Measurements from ENCODE around the gene TRMT61A.

TRMT61A gene

DNA sequence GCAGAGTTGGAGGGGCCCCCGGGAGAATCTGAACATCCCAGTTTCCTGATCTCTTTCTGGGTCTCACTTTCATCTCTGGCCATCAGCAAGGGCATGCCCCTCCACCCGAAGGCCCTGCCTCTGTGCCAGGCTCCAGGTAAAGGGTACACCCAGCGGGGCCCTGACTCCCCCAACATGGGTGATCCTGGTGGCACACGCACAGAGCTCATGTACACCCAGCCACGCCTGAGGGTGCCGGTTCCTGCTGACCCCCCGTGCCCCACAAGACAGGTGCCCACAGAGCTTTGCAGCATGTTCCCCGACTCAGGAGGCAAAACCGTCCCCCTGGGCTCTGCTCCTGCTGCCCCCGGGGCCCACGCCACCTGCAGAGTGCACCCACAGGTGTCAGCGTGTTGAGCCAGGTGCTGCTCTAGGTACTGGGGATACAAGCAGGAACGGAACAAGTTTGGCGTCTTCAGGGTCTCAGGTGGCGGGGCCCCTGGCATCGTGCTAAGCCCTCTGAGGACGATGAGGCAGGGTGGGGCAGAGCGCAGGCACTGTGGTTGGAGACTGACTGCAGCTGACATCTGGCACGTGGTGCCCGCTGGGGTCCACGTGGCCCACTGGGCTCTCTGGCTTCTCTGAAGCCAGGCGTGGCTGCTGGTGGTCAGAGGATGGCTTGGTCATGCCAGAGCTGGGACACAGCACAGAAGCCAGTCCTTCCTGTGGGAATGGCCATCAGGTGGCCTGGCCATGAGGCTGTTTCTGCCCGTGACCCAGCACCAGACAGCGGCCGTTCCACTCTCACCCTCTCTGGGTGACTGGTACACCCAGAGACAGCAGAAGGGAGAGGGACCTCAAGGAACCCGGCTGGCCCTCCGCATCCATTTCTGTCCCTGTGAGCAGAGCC, 19.7 kb downstream of the TRMT61A start:
- DNase-seq = peak; percentile 27

GRCh38 chr14:103549361-103550311, 20.6 kb downstream of the TRMT61A start:
- peak; percentile 39 for DNase-seq

GRCh38 chr14:103550451-103551337, 21.7 kb downstream of the TRMT61A start:
- peak; percentile 48 for DNase-seq

GRCh38 chr14:103551338-103551762, 22.4 kb downstream of the TRMT61A start:
- DNase-seq = peak; percentile 85

DNA sequence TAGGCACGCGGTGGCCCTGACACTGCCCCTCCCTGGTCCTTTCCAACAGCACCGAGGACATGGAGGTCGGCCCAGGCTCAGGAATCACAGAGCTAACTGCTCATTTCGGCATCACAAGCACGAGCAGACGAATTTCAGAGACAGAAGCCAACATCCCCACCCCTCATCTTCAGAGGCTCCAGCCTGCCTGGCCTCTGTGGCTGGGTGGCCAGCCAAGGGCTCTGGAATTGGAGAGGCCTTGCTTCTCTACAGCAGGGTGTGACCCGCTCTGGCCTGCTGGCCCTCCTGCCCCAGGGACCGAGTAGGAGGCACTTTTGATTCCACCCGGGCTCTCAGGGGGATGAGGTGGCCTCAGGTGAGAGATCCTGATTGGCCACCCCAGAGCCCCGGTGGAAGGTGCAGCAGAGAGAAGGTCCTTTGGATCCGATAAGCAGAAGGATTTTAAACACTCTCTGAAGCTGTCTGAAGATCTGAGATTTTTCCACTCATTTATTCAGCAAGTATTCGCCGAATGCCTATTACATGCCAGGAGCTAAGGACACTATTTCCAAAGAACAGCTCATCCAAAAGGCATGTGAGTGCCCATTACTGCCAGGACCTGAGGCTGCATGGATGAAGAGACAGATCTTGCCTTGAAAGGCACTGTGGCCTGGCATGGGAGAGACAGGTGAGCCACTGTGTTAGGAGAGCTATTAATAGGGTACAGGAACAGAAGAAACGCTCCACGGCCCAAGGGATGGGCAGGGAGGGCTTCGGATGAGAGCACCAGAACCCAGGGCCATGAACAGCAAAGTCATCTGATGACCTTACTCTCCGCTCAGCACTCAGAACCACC, 23.2 kb downstream of the TRMT61A start:
- peak; percentile 86 for DNase-seq

GRCh38 chr14:103552846-103553210, 23.8 kb downstream of the TRMT61A start:
- DNase-seq = no peak

GRCh38 chr14:103555559-103556337, 26.8 kb downstream of the TRMT61A start:
- DNase-seq = no peak

GRCh38 chr14:103556946-103557758, 28.2 kb downstream of the TRMT61A start:
- no peak for DNase-seq

DNA sequence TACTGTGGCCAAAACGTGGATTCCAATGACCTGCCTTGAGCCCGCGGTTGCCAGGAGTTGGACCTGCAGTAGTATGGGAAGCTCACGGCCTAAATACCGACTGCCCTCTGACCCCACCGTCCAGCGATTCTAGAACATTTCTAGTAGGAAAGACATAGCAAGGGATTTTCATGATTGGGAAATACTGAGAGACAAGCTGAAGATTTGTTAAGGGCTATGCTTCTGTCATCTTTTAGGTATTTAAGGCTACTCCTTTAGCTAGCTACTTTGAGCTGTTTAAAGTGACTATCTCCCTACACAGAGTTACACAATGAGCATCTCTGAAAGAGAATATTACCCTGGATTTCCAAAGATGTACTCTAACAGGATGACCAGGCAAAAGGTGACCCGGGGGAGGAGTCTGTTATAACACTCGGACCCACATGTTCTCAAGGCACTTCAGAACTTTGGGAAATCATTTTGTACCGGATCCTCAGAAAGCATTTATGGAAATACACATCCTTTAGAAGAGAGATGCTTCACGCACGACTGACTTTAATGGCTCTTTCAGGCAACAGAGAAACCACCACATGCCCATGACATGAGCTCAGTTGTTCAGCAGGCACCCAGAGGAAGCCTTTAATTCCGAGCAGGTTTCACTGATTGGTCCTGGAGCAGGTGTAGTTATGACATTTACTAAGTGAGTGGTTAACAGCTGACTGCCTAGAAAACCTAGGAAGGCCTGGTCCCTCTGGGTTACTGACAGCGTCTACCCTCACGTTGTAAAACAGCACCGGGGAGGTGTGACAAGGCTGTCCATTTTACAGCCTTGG, 29.3 kb downstream of the TRMT61A start:
- no peak for DNase-seq

DNA sequence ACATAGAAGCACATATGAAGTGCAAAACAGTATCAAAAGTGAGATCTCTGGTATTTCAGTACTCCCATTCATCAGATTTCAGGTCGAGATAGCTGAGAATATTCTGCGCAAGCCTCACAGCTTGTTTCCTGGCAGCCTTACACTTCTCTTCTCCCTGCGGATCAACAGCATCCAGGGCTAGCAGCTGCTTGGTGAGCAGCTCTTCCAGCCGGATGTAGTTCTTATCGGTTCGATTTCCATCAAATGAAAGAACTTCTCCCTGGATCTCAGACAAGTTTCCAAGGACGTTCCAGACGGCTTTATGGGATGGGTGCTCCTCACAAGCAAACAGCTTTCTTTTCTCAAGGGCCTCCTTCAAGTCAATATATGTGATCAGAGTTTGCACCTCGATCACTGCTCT, 30.8 kb downstream of the TRMT61A start:
- no peak for DNase-seq

GRCh38 chr14:103560691-103561090, 31.7 kb downstream of the TRMT61A start:
- no peak for DNase-seq

DNA sequence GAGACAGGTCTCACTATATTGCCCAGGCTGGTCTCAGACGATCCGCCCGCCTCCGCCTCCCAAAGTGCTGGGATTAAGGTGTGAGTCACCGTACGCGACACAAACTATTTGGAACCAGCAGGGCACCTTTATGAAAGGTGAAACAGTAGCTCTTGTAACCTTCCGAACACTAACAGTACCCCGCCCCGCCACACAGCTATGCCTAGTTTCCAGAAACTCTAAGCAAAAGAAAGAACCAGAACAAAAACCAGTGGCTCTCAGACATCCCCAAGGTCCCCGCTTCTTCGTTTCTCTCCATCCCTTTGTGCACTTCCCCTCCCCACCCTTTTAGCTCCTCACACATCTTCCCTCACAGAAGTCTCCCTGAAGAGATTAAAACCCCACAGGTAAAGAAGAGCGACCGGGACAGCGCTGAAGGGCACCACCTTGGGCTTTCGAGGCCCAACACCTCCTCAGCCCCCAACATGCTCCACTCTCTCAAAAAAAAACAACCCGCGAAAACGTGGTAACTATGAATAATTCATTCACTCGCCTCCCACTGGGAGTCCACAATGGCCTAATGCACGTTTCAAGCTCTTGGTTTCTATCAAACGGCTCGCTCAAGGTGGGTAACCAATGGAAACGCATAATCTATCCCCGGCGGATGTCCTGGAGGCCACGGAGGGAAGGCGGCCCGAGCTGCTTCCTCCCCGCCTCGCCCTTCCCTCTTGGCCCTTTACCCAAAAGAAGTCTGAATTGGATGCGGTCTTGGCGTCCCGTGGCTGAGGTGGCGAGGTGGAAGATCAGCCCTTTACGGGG, 32.6 kb downstream of the TRMT61A start:
- DNase-seq = peak; percentile 74

DNA sequence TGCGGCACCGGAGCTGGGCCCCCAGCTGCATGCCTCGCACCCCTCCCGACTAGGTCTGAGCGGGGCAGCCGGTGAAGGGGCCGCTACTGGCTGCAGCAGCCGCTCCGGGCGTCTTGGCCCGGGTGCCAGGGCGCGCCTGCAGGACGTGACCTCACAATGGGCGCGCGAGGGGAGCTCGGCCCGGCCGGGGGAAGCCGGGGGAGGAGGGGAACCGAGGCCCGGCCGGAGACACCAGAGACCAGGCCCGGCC, 33.1 kb downstream of the TRMT61A start:
- DNase-seq = peak; percentile 73

DNA sequence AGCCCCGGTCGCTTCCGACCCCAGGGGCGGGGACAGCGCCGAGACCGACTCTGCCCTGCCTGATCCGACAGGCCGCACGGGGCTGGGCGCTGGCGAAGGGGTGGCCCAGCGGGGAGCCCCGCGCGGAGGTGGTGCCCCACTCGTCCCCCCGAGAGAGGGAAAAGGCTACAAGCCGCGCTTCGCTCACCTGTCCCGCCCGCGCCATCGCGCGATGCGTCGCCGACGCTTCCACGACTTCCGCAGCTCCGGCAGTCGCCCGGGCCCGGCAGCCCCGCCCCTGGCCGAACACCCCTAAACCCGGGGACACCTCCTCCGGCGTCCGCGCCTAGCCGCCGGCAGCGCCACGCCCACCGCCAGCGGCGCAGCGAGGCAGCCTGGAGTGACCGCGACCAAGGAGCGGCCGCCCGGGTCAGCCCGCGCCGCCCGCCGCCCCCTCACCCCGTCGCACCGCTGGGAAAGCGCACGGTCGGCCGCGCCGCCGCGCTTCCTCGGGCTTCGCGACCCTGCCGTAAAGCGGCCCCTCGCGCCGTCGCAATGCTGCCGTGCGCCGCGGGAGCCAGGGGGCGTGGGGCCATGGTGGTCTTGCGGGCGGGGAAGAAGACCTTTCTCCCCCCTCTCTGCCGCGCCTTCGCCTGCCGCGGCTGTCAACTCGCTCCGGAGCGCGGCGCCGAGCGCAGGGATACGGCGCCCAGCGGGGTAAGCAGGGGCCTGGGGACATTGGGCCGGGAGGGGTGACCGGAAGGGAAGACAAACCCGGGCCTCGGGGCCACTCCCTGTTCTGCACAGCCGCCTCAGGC, 33.6 kb downstream of the TRMT61A start, which contains the start of the genes BAG5 and COA8:
TSS of gene BAG5 (minus strand) at position 229 of the 797 bp plus-strand sequence. CDS start 1,493 bp downstream, outside the sequence.
TSS of gene COA8 (plus strand) at position 532 of the 797 bp plus-strand sequence. CDS start at position 574, 42 bp downstream.
- DNase-seq = peak; percentile 90

- DNase-seq = no peak
Observed at GRCh38 chr14:103563226-103563620, 34.2 kb downstream of the TRMT61A start.

GRCh38 chr14:103563844-103564505, 35.0 kb downstream of the TRMT61A start:
- DNase-seq = no peak

GRCh38 chr14:103568952-103569351, 40.0 kb downstream of the TRMT61A start:
- no peak for DNase-seq
